PFSK-1 (cell line): ENCODE measurements around the gene ARAP3.

Source experiments
- FOXP2 ChIP-seq: optimal IDR thresholded peaks from 2 replicates; pipeline ENCODE3; 2011; ENCODE audit warnings: borderline replicate concordance, control low read depth, inconsistent platforms; ENCODE audit not compliant: insufficient read depth; ENCODE audit errors: extremely low read length, extremely low read depth
- POLR2AphosphoS5 ChIP-seq: IDR thresholded peaks from 2 replicates; pipeline ENCODE4 v1.6.1; 2012; ENCODE audit warnings: low read depth, mild to moderate bottlenecking, control low read depth, low read length, moderate library complexity
- SIN3A ChIP-seq: IDR thresholded peaks from 2 replicates; pipeline ENCODE4 v1.6.1; 2012; ENCODE audit warnings: mild to moderate bottlenecking, low read length, moderate library complexity, borderline replicate concordance; ENCODE audit not compliant: insufficient read depth
- TAF1 ChIP-seq: IDR thresholded peaks from 2 replicates; pipeline ENCODE4 v1.6.1; 2012; ENCODE audit warnings: low read length, control low read depth, borderline replicate concordance; ENCODE audit not compliant: insufficient read depth
- TF ChIP-seq, protein P1 (sequence below), 2 experiments: IDR thresholded peaks; 2 replicates each; pipeline versions ENCODE4 v1.6.1 to v1.8.0; 2011 to 2012; ENCODE audit warnings: low read depth in 2 of 2, low read length in 2 of 2, control low read depth in 1 of 2, inconsistent platforms in 1 of 2, mild to moderate bottlenecking in 1 of 2, moderate library complexity in 1 of 2; ENCODE audit not compliant: insufficient read depth in 1 of 2

ARAP3 gene

DNA sequence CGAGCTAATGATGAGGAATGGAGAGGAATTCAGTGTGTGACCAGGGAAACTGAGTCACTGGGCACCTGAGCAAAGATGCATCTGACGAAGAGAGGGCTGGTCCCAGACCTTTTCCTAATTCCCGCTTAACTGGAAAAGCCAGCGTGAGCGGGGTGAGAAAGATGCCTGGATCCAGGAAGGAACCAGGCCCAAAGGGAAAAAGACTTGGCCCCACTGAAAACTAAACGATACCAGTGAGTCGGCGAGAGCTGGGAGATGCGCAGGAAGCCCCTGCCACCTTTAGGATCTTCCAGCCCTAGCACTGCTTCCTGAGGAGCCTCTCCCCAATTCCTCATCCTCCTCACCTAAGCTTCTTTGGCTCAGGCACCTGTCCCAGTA, 30.3 kb downstream of the ARAP3 start:
- TF ChIP-seq, protein P1, sequence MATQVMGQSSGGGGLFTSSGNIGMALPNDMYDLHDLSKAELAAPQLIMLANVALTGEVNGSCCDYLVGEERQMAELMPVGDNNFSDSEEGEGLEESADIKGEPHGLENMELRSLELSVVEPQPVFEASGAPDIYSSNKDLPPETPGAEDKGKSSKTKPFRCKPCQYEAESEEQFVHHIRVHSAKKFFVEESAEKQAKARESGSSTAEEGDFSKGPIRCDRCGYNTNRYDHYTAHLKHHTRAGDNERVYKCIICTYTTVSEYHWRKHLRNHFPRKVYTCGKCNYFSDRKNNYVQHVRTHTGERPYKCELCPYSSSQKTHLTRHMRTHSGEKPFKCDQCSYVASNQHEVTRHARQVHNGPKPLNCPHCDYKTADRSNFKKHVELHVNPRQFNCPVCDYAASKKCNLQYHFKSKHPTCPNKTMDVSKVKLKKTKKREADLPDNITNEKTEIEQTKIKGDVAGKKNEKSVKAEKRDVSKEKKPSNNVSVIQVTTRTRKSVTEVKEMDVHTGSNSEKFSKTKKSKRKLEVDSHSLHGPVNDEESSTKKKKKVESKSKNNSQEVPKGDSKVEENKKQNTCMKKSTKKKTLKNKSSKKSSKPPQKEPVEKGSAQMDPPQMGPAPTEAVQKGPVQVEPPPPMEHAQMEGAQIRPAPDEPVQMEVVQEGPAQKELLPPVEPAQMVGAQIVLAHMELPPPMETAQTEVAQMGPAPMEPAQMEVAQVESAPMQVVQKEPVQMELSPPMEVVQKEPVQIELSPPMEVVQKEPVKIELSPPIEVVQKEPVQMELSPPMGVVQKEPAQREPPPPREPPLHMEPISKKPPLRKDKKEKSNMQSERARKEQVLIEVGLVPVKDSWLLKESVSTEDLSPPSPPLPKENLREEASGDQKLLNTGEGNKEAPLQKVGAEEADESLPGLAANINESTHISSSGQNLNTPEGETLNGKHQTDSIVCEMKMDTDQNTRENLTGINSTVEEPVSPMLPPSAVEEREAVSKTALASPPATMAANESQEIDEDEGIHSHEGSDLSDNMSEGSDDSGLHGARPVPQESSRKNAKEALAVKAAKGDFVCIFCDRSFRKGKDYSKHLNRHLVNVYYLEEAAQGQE (IDR thresholded peaks at IDR 0.05; ENCODE audit: insufficient read depth in 1 of 2, low read depth in 2 of 2, low read length in 2 of 2), result no peak
- TF ChIP-seq SIN3A (no peak), FOXP2 (no peak), POLR2AphosphoS5 (no peak), TAF1 (no peak)

DNA sequence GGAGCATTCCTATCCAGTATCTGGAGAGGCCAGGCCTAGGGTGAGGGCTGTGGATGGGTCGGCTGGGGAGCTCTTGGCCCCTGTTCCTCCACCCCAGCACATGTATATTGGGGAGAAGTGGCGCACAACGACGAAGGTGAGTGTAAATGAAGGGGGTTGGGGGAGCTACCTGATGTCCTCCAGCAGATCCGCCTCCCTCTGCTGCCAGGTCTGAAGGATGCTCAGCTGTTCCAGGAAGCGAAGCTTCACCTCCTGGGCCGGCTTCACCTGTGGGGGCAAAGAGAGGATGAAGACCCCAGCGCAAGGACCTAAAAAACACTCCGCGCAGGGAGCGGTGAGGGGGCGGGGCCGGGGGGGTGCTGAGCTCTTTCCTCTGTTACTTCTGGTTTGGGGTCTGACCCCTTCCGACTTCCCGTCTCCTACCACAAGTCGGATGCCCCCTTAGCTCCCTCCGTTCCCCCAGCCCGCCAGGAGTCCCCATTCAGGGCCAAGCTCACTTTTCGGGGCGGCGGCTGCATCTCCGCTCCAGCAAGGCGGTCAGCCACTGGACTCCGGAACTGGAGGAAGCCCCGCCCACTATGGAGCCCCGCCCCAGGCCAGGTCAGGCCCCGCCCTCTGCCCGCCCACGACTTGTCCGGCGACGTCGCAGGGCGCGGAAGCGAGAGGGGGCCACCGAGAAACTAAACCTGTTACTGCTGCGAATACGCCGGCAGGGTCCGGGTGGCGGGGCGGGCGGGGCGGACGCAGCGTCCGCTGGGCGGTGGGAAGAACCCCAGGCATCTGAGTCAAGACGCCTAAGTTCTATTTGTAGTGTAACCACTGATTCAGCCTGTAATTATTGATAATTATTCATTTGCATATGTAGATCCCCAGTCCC, 30.9 kb downstream of the ARAP3 start, which contains the start of gene FCHSD1:
TSS of gene FCHSD1 (minus strand) at position 568 of the 877 bp plus-strand sequence. CDS start at position 518, 50 bp downstream.
- TF ChIP-seq TAF1 (0 out of 2 replicates have a peak, but pooled peaks have one; percentile 20), FOXP2 (no peak), POLR2AphosphoS5 (peak; percentile 71), SIN3A (no peak)
- TF ChIP-seq, protein P1 (IDR thresholded peaks at IDR 0.05; ENCODE audit: insufficient read depth in 1 of 2, low read depth in 2 of 2, low read length in 2 of 2), result no peak

DNA sequence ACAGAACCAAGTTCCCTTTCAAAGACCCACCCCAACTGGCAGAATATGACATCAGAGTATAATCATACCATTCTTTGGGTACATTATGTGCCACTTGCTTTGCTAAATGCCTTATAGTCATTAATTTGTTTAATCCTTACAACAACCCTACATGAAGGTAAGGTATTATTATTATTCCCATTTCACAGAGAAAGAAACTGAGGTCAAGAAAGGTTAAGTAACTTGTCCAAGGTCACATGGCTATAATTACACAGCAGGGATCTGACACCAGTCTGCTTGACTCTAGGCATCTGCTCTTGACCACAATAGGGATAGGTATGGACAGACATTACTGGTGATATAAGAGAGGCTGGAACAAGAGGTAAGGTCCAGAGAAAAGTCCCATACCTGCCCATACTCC, 32.1 kb downstream of the ARAP3 start:
- no peak for TF ChIP-seq SIN3A
- TF ChIP-seq TAF1, result no peak
- TF ChIP-seq, protein P1 (IDR thresholded peaks at IDR 0.05; ENCODE audit: insufficient read depth in 1 of 2, low read depth in 2 of 2, low read length in 2 of 2), result no peak
- no peak for TF ChIP-seq POLR2AphosphoS5
- no peak for TF ChIP-seq FOXP2

- TF ChIP-seq FOXP2, result no peak
- TF ChIP-seq, protein P1 (IDR thresholded peaks at IDR 0.05; ENCODE audit: insufficient read depth in 1 of 2, low read depth in 2 of 2, low read length in 2 of 2), result no peak
- TF ChIP-seq POLR2AphosphoS5, result no peak
- no peak for TF ChIP-seq SIN3A
- TF ChIP-seq TAF1, result no peak
Measured at GRCh38 chr5:141649056-141649688, 32.9 kb downstream of the ARAP3 start.
